GM21447 (cell line): ENCODE measurements around the gene MIAT.

Experiments
- ATAC-seq: cut with Tn5 transposase; IDR thresholded peaks from one replicate; pipeline ENCODE4 v1.9.1; 2021; ENCODE audit not compliant: unreplicated experiment

MIAT gene

GRCh38 chr22:26631282-26631681, 26.1 kb upstream of the MIAT start:
- no peak for ATAC-seq

GRCh38 chr22:26632422-26633155, 24.8 kb upstream of the MIAT start:
- ATAC-seq: no peak

- ATAC-seq: no peak
These were observed 23.2 kb upstream of the MIAT start for GRCh38 chr22:26634189-26634588.

GRCh38 chr22:26635117-26635516, 22.3 kb upstream of the MIAT start:
- ATAC-seq: no peak

- no peak for ATAC-seq
These were observed 21.1 kb upstream of the MIAT start for GRCh38 chr22:26636296-26636695.

GRCh38 chr22:26642465-26643417, 14.6 kb upstream of the MIAT start:
- no peak for ATAC-seq

- ATAC-seq: no peak
These were observed 13.8 kb upstream of the MIAT start for GRCh38 chr22:26643418-26644100.

GRCh38 chr22:26646158-26646557, 11.2 kb upstream of the MIAT start:
- ATAC-seq: no peak

GRCh38 chr22:26648011-26648497, 9.3 kb upstream of the MIAT start:
- no peak for ATAC-seq

GRCh38 chr22:26648528-26649388, 8.6 kb upstream of the MIAT start:
- no peak for ATAC-seq

GRCh38 chr22:26650722-26651421, 6.5 kb upstream of the MIAT start:
- no peak for ATAC-seq

GRCh38 chr22:26651815-26652214, 5.6 kb upstream of the MIAT start:
- ATAC-seq: no peak

- ATAC-seq: no peak
These were observed 773 bp downstream of the MIAT start for GRCh38 chr22:26658161-26658560.

GRCh38 chr22:26658671-26659478, 1.5 kb downstream of the MIAT start:
- peak; percentile 70 for ATAC-seq

GRCh38 chr22:26660356-26660755, 3.0 kb downstream of the MIAT start:
- ATAC-seq: no peak

- ATAC-seq: no peak
These were observed 3.7 kb downstream of the MIAT start for GRCh38 chr22:26660961-26661578.

GRCh38 chr22:26662160-26662559, 4.8 kb downstream of the MIAT start:
- no peak for ATAC-seq

- no peak for ATAC-seq
These were observed 6.1 kb downstream of the MIAT start for GRCh38 chr22:26663374-26663923.
